ENCODE results near the gene CDHR2. TPM values are rescaled to one million over a fixed set of nuclear protein-coding genes. Genes with fewer than 3 reads are reported as not detected.

CDHR2 gene
- total and polyA plus RNA-seq, 2 donors from 2014 or later, result 4.2 to 8.0 TPM

DNA sequence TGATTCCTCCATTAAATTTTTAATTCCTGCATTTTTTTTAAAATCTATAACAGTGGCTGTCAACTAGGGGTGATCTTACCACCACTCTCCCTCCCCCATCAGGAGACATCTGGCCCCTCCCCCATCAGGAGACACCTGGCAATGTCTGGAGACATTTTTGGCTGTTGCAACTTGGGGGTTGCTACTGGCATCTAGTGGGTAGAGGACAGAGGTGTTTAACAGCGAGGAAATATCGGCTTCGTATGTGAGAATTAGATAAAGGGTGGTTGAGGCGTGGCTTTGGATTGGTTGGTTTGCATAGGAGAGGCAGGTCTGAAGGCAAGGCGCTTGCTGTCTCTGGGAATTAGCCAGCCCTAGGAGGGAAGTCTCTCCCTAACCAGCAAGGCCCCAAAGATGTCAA is 10.5 kb downstream of the CDHR2 start:
- Histone ChIP-seq H3K36me3 (ENCODE audit: control insufficient read depth in 2 of 3, insufficient read depth in 3 of 3, low read length in 3 of 3) (no peaks in the 10 kb centered on the region), H3K27me3 (ENCODE audit: control insufficient read depth, insufficient read depth, low read length) (no peaks in the 10 kb centered on the region), H3K4me1 (ENCODE audit: control insufficient read depth in 2 of 3, insufficient read depth in 2 of 3, low read depth in 1 of 3, low read length in 3 of 3) (no peaks in the 10 kb centered on the region), H3K4me3 (ENCODE audit: low read length in 3 of 3) (no peak overlapping the region), H3K27ac (ENCODE audit: low read depth in 2 of 2, low read length in 2 of 2) (no peak overlapping the region), H3K9me3 (ENCODE audit: control insufficient read depth in 2 of 3, insufficient read depth in 1 of 3, low read length in 3 of 3) (no peaks in the 10 kb centered on the region), H3K9ac (ENCODE audit: low read length in 3 of 3) (no peak overlapping the region)
- DNase-seq (no peak), FAIRE-seq (no peak)
- intact Hi-C loops (cut with DNase I), result no loop called here
- TF ChIP-seq CTCF (IDR thresholded peaks at IDR 0.05; ENCODE audit: borderline replicate concordance, extremely low read depth, insufficient read depth), result no peak

DNA sequence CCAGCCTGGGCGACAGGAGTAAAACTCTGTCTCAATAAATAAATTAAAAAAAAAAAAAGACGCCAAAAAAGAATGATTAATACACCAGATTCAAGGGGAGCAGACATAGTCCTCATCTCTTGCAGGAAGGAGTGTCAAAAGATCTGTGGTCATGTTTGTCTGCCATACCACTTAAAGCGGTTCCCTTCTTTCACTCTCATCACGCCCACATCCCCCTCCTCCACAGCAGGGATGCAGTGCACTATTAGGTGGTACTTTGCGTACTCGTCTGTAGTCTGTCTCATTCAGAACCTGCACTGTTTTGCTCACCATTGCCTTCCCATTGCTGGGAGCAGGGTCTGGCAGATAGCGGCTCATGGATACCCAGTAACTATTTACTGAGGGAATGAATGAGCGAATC is 11.2 kb downstream of the CDHR2 start:
- intact Hi-C loops (cut with DNase I), result no loop called here
- no peaks in the 10 kb centered on the region for H3K36me3 ChIP-seq (ENCODE audit: control insufficient read depth in 2 of 3, insufficient read depth in 3 of 3, low read length in 3 of 3)
- H3K27me3 ChIP-seq (ENCODE audit: control insufficient read depth, insufficient read depth, low read length), result no peaks in the 10 kb centered on the region
- DNase-seq, result no peak
- no peak for TF ChIP-seq CTCF (IDR thresholded peaks at IDR 0.05; ENCODE audit: borderline replicate concordance, extremely low read depth, insufficient read depth)
- H3K9me3 ChIP-seq (ENCODE audit: control insufficient read depth in 2 of 3, insufficient read depth in 1 of 3, low read length in 3 of 3), result no peaks in the 10 kb centered on the region
- no peak for FAIRE-seq
- H3K4me1 ChIP-seq (ENCODE audit: control insufficient read depth in 2 of 3, insufficient read depth in 2 of 3, low read depth in 1 of 3, low read length in 3 of 3), result no peaks in the 10 kb centered on the region
- no peak overlapping the region for H3K4me3 ChIP-seq (ENCODE audit: low read length in 3 of 3)
- no peak overlapping the region for H3K9ac ChIP-seq (ENCODE audit: low read length in 3 of 3)
- H3K27ac ChIP-seq (ENCODE audit: low read depth in 2 of 2, low read length in 2 of 2), result no peak overlapping the region

- intact Hi-C loops (cut with DNase I), result no loop called here
- TF ChIP-seq CTCF (IDR thresholded peaks at IDR 0.05; ENCODE audit: borderline replicate concordance, extremely low read depth, insufficient read depth), result no peak
- H3K27ac ChIP-seq (ENCODE audit: low read depth in 2 of 2, low read length in 2 of 2), result no peak overlapping the region
- H3K9me3 ChIP-seq (ENCODE audit: control insufficient read depth in 2 of 3, insufficient read depth in 1 of 3, low read length in 3 of 3), result no peaks in the 10 kb centered on the region
- FAIRE-seq (no peak), DNase-seq (no peak)
- no peak overlapping the region for H3K4me3 ChIP-seq (ENCODE audit: low read length in 3 of 3)
- no peaks in the 10 kb centered on the region for H3K27me3 ChIP-seq (ENCODE audit: control insufficient read depth, insufficient read depth, low read length)
- H3K36me3 ChIP-seq (ENCODE audit: control insufficient read depth in 2 of 3, insufficient read depth in 3 of 3, low read length in 3 of 3), result no peaks in the 10 kb centered on the region
- no peaks in the 10 kb centered on the region for H3K4me1 ChIP-seq (ENCODE audit: control insufficient read depth in 2 of 3, insufficient read depth in 2 of 3, low read depth in 1 of 3, low read length in 3 of 3)
- no peak overlapping the region for H3K9ac ChIP-seq (ENCODE audit: low read length in 3 of 3)
These were observed 12.1 kb downstream of the CDHR2 start for GRCh38 chr5:176561259-176561658.

DNA sequence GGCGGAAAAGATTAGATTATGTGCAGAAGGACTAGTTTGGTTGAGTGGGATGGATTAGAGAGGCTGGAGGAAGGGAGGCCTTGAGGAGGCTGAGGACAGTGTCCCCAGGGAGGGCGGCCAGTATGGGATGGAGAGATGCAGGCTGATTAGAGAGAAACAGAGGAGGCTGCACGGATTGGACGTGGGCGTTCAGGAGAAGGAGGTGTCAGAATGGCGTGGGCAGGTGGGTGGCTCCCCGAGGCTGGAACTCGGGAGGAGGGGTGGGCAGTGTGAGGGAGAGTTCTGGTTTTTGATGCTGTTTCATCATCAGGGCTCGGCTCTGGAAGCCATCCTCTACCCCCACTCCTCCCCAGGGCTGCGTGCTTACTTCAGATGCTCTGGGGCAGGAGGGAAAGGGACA is 13.0 kb downstream of the CDHR2 start:
- Histone ChIP-seq H3K27me3 (ENCODE audit: control insufficient read depth, insufficient read depth, low read length) (no peaks in the 10 kb centered on the region), H3K36me3 (ENCODE audit: control insufficient read depth in 2 of 3, insufficient read depth in 3 of 3, low read length in 3 of 3) (no peaks in the 10 kb centered on the region), H3K4me3 (ENCODE audit: low read length in 3 of 3) (no peak overlapping the region), H3K9me3 (ENCODE audit: control insufficient read depth in 2 of 3, insufficient read depth in 1 of 3, low read length in 3 of 3) (no peaks in the 10 kb centered on the region), H3K27ac (ENCODE audit: low read depth in 2 of 2, low read length in 2 of 2) (no peak overlapping the region), H3K4me1 (ENCODE audit: control insufficient read depth in 2 of 3, insufficient read depth in 2 of 3, low read depth in 1 of 3, low read length in 3 of 3) (no peaks in the 10 kb centered on the region), H3K9ac (ENCODE audit: low read length in 3 of 3) (no peak overlapping the region)
- FAIRE-seq (no peak), DNase-seq (no peak)
- no peak for TF ChIP-seq CTCF (IDR thresholded peaks at IDR 0.05; ENCODE audit: borderline replicate concordance, extremely low read depth, insufficient read depth)
- intact Hi-C loops (cut with DNase I), result no loop called here
